ENCODE data around the gene USP40.
A peak's percentile ranks its signal among the peaks of the same experiment; 100 is the strongest.

Gene USP40

GRCh38 chr2:233571001-233571400 lies 4.4 kb upstream of the USP40 start:
- H3K23ac ChIP-seq (ENCODE audit: low read length), result no peak overlapping the region
- H3K18ac ChIP-seq (ENCODE audit: low read length), result no peak overlapping the region
- no peak overlapping the region for H4K5ac ChIP-seq (ENCODE audit: low read length)
- H3K4ac ChIP-seq (ENCODE audit: low read depth, low read length), result no peak overlapping the region
- H2BK15ac ChIP-seq (replicated peaks; ENCODE audit: low read depth), result no peak overlapping the region
- no peak overlapping the region for H3K4me3 ChIP-seq (ENCODE audit: low read length)
- no peaks in the 10 kb centered on the region for H3K27me3 ChIP-seq (ENCODE audit: insufficient read depth, low read length, poor library complexity)
- no peaks in the 10 kb centered on the region for H3K79me2 ChIP-seq (ENCODE audit: control insufficient read depth, insufficient read depth, low read length)
- no peaks in the 10 kb centered on the region for H3K79me1 ChIP-seq (ENCODE audit: low read length)
- H2AK5ac ChIP-seq (ENCODE audit: low read length), result no peak overlapping the region
- H3K4me2 ChIP-seq (ENCODE audit: low read length), result no peak overlapping the region
- no CpG with 5 or more reads among the region's 1 CpG for WGBS (ENCODE audit: extremely low coverage, insufficient coverage, low lambda C conversion rate)
- no peak overlapping the region for H3K56ac ChIP-seq (ENCODE audit: low read length)
- DNase-seq, result no peak
- H3K4me1 ChIP-seq (ENCODE audit: control insufficient read depth, low read depth, low read length), result no peaks in the 10 kb centered on the region
- no peak overlapping the region for H2BK5ac ChIP-seq (ENCODE audit: low read length)
- H2BK120ac ChIP-seq (ENCODE audit: low read depth, low read length), result no peak overlapping the region
- H3K36me3 ChIP-seq (ENCODE audit: control insufficient read depth, insufficient read depth, low read length), result no peaks in the 10 kb centered on the region
- H4K8ac ChIP-seq (ENCODE audit: low read depth, low read length), result no peak overlapping the region
- no peak overlapping the region for H3K9ac ChIP-seq (ENCODE audit: low read length)
- no peak overlapping the region for H3K27ac ChIP-seq (ENCODE audit: low read depth, low read length)

- Histone ChIP-seq H3K9ac (ENCODE audit: low read length) (peak overlapping the region; percentile 20), H3K4me1 (ENCODE audit: control insufficient read depth, low read depth, low read length) (no peaks in the 10 kb centered on the region), H3K27me3 (ENCODE audit: insufficient read depth, low read length, poor library complexity) (no peaks in the 10 kb centered on the region), H3K36me3 (ENCODE audit: control insufficient read depth, insufficient read depth, low read length) (no peaks in the 10 kb centered on the region), H3K4me3 (ENCODE audit: low read length) (no peak overlapping the region), H2BK5ac (ENCODE audit: low read length) (no peak overlapping the region), H3K4me2 (ENCODE audit: low read length) (peak overlapping the region; percentile 19), H4K8ac (ENCODE audit: low read depth, low read length) (peak overlapping the region; percentile 84), H3K56ac (ENCODE audit: low read length) (peak overlapping the region; percentile 96), H3K23ac (ENCODE audit: low read length) (no peak overlapping the region), H3K27ac (ENCODE audit: low read depth, low read length) (no peak overlapping the region), H4K5ac (ENCODE audit: low read length) (no peak overlapping the region), H3K18ac (ENCODE audit: low read length) (no peak overlapping the region), H2BK120ac (ENCODE audit: low read depth, low read length) (no peak overlapping the region), H2AK5ac (ENCODE audit: low read length) (no peak overlapping the region), H2BK15ac (replicated peaks; ENCODE audit: low read depth) (no peak overlapping the region), H3K4ac (ENCODE audit: low read depth, low read length) (no peak overlapping the region), H3K79me1 (ENCODE audit: low read length) (no peaks in the 10 kb centered on the region), H3K79me2 (ENCODE audit: control insufficient read depth, insufficient read depth, low read length) (no peaks in the 10 kb centered on the region)
- no CpG with 5 or more reads among the region's 6 CpGs for WGBS (ENCODE audit: extremely low coverage, insufficient coverage, low lambda C conversion rate)
- no peak for DNase-seq
Measured at GRCh38 chr2:233565685-233566140, 869 bp downstream of the USP40 start.

DNA sequence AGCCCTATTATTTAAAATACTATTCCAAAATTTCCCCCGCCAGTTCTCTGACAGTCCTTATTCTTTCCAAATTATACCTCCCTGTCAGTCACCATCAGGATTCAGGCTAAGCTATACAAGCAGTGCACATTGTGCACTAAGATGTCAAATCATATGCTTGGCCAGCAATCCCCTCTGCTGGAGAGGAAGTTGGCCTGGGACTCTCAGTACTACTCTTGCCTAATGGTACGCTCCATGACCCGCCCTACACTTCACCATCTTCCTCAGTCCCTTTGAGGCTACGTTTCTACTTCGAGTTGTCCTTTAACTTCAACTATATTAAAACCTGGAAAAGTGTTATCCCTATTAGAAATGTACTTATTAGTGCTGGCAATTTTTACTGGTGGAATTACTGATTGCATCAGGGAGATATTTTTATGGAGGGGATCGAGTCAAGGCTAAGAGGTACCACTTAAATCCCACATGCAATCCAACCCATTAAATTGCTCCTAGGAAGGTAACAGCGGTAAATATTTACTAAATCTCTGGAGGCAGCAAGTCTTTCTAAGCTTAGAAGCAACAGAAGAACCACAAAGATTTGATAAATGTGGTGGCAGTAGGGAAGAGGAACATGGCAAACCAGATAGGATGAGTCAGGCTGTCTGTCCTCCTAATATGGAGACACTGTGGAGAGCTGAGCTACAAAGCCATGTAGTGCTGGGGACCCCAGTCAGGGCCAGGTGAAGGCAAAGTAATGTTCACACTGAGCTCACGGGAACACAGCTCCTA lies 2.7 kb downstream of the USP40 start:
- H2BK120ac ChIP-seq (ENCODE audit: low read depth, low read length), result no peak overlapping the region
- H3K56ac ChIP-seq (ENCODE audit: low read length), result no peak overlapping the region
- H3K4me1 ChIP-seq (ENCODE audit: control insufficient read depth, low read depth, low read length), result no peaks in the 10 kb centered on the region
- DNase-seq, result no peak
- H3K27me3 ChIP-seq (ENCODE audit: insufficient read depth, low read length, poor library complexity), result no peaks in the 10 kb centered on the region
- H3K27ac ChIP-seq (ENCODE audit: low read depth, low read length), result no peak overlapping the region
- no peak overlapping the region for H4K8ac ChIP-seq (ENCODE audit: low read depth, low read length)
- H3K79me1 ChIP-seq (ENCODE audit: low read length), result no peaks in the 10 kb centered on the region
- H3K4me2 ChIP-seq (ENCODE audit: low read length), result no peak overlapping the region
- H3K18ac ChIP-seq (ENCODE audit: low read length), result no peak overlapping the region
- H3K36me3 ChIP-seq (ENCODE audit: control insufficient read depth, insufficient read depth, low read length), result no peaks in the 10 kb centered on the region
- H3K4me3 ChIP-seq (ENCODE audit: low read length), result no peak overlapping the region
- no peak overlapping the region for H3K23ac ChIP-seq (ENCODE audit: low read length)
- H3K4ac ChIP-seq (ENCODE audit: low read depth, low read length), result no peak overlapping the region
- H4K5ac ChIP-seq (ENCODE audit: low read length), result no peak overlapping the region
- H2BK15ac ChIP-seq (replicated peaks; ENCODE audit: low read depth), result no peak overlapping the region
- no peak overlapping the region for H2BK5ac ChIP-seq (ENCODE audit: low read length)
- H2AK5ac ChIP-seq (ENCODE audit: low read length), result no peak overlapping the region
- no peak overlapping the region for H3K9ac ChIP-seq (ENCODE audit: low read length)
- no CpG with 5 or more reads among the region's 8 CpGs for WGBS (ENCODE audit: extremely low coverage, insufficient coverage, low lambda C conversion rate)
- H3K79me2 ChIP-seq (ENCODE audit: control insufficient read depth, insufficient read depth, low read length), result no peaks in the 10 kb centered on the region

- no peak overlapping the region for H3K56ac ChIP-seq (ENCODE audit: low read length)
- H4K8ac ChIP-seq (ENCODE audit: low read depth, low read length), result no peak overlapping the region
- DNase-seq, result no peak
- H2BK120ac ChIP-seq (ENCODE audit: low read depth, low read length), result no peak overlapping the region
- no peak overlapping the region for H2BK5ac ChIP-seq (ENCODE audit: low read length)
- no peak overlapping the region for H2AK5ac ChIP-seq (ENCODE audit: low read length)
- no peaks in the 10 kb centered on the region for H3K27me3 ChIP-seq (ENCODE audit: insufficient read depth, low read length, poor library complexity)
- H2BK15ac ChIP-seq (replicated peaks; ENCODE audit: low read depth), result no peak overlapping the region
- H3K4me3 ChIP-seq (ENCODE audit: low read length), result no peak overlapping the region
- H3K79me1 ChIP-seq (ENCODE audit: low read length), result no peaks in the 10 kb centered on the region
- H3K27ac ChIP-seq (ENCODE audit: low read depth, low read length), result no peak overlapping the region
- H3K36me3 ChIP-seq (ENCODE audit: control insufficient read depth, insufficient read depth, low read length), result no peaks in the 10 kb centered on the region
- WGBS (ENCODE audit: extremely low coverage, insufficient coverage, low lambda C conversion rate), result no CpG with 5 or more reads among the region's 7 CpGs
- H3K9ac ChIP-seq (ENCODE audit: low read length), result no peak overlapping the region
- H3K79me2 ChIP-seq (ENCODE audit: control insufficient read depth, insufficient read depth, low read length), result no peaks in the 10 kb centered on the region
- H3K18ac ChIP-seq (ENCODE audit: low read length), result no peak overlapping the region
- H3K23ac ChIP-seq (ENCODE audit: low read length), result no peak overlapping the region
- no peak overlapping the region for H3K4me2 ChIP-seq (ENCODE audit: low read length)
- H4K5ac ChIP-seq (ENCODE audit: low read length), result no peak overlapping the region
- no peaks in the 10 kb centered on the region for H3K4me1 ChIP-seq (ENCODE audit: control insufficient read depth, low read depth, low read length)
- H3K4ac ChIP-seq (ENCODE audit: low read depth, low read length), result no peak overlapping the region
Measured at GRCh38 chr2:233556881-233557736, 9.5 kb downstream of the USP40 start.

DNA sequence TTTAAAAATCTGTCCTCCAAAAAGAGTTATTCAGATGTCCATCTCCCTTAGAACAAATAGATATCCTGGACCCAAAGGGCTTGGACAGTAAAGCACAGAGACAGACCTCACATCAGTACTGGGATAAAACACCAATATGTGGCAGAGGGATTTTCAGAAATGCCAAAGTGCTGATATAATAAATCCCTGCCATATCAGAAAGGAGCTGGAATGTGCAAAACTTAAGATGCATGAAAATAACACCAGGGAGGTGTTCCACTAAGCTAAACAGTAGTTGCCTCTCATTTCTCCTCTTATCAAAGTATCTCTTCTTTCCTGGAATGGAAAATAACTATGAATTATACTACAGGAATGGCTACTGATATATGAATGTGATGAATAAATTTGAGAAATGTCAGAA lies 13.2 kb downstream of the USP40 start:
- no peaks in the 10 kb centered on the region for H3K79me1 ChIP-seq (ENCODE audit: low read length)

More for the DNA sequence above, 13.2 kb downstream of the USP40 start:
- Histone ChIP-seq H3K4me2 (ENCODE audit: low read length) (no peak overlapping the region), H2BK120ac (ENCODE audit: low read depth, low read length) (no peak overlapping the region), H3K27me3 (ENCODE audit: insufficient read depth, low read length, poor library complexity) (no peaks in the 10 kb centered on the region), H3K27ac (ENCODE audit: low read depth, low read length) (no peak overlapping the region), H3K79me2 (ENCODE audit: control insufficient read depth, insufficient read depth, low read length) (no peaks in the 10 kb centered on the region), H3K4me1 (ENCODE audit: control insufficient read depth, low read depth, low read length) (no peaks in the 10 kb centered on the region), H3K56ac (ENCODE audit: low read length) (no peak overlapping the region), H3K36me3 (ENCODE audit: control insufficient read depth, insufficient read depth, low read length) (no peaks in the 10 kb centered on the region), H4K8ac (ENCODE audit: low read depth, low read length) (no peak overlapping the region), H3K4me3 (ENCODE audit: low read length) (no peak overlapping the region), H2BK15ac (replicated peaks; ENCODE audit: low read depth) (no peak overlapping the region), H2BK5ac (ENCODE audit: low read length) (no peak overlapping the region), H4K5ac (ENCODE audit: low read length) (no peak overlapping the region), H3K9ac (ENCODE audit: low read length) (no peak overlapping the region), H3K23ac (ENCODE audit: low read length) (no peak overlapping the region), H2AK5ac (ENCODE audit: low read length) (no peak overlapping the region), H3K18ac (ENCODE audit: low read length) (no peak overlapping the region), H3K4ac (ENCODE audit: low read depth, low read length) (no peak overlapping the region)
- DNase-seq, result no peak

Data from mesendoderm (in vitro differentiated cells).